Type B pancreatic cell (in vitro differentiated cells): ENCODE results near the gene KCNT1. TPM values are rescaled to one million over a fixed set of nuclear protein-coding genes. Genes with fewer than 3 reads are reported as not detected.
A peak's percentile ranks its signal among the peaks of the same experiment; 100 is the strongest.

ENCODE experiments used
- DNase-seq: peaks from one replicate; pipeline ENCODE4 v3.0.0; 2021; ENCODE audit warnings: mixed read lengths; ENCODE audit not compliant: unreplicated experiment; ENCODE audit errors: extremely low spot score
- H3K27ac Mint-ChIP-seq: 2 replicates; pipeline ENCODE4 v1.8.0; 2021; ENCODE audit warnings: mild to moderate bottlenecking, mixed read lengths
- H3K27me3 Mint-ChIP-seq: 2 replicates; pipeline ENCODE4 v1.8.0; 2021; ENCODE audit warnings: mixed read lengths
- H3K36me3 Mint-ChIP-seq: 2 replicates; pipeline ENCODE4 v1.8.0; 2021; ENCODE audit warnings: mixed read lengths
- H3K4me1 Mint-ChIP-seq: one replicate; pipeline ENCODE4 v1.8.0; 2021; ENCODE audit warnings: mixed read lengths; ENCODE audit not compliant: unreplicated experiment
- H3K4me3 Mint-ChIP-seq: 2 replicates; pipeline ENCODE4 v1.8.0; 2021; ENCODE audit warnings: mild to moderate bottlenecking, mixed read lengths
- H3K9me3 Mint-ChIP-seq: 2 replicates; pipeline ENCODE4 v1.8.0; 2021; ENCODE audit warnings: mixed read lengths
- total RNA-seq: library from RNA; stranded (reverse); gene quantifications from 2 replicates; pipeline ENCODE4 v1.2.1, GENCODE V29; 2021; ENCODE audit warnings: low replicate concordance
- TF ChIP-seq, protein P1 (sequence below): fragments of 200-600 bp; sonication (generic); conservative IDR thresholded peaks from 2 replicates; pipeline ENCODE4 v1.5.0; 2021; ENCODE audit warnings: antibody characterized with exemption, mild to moderate bottlenecking

KCNT1 gene
- total RNA-seq, 1 donor from 2014 or later = not detected

DNA sequence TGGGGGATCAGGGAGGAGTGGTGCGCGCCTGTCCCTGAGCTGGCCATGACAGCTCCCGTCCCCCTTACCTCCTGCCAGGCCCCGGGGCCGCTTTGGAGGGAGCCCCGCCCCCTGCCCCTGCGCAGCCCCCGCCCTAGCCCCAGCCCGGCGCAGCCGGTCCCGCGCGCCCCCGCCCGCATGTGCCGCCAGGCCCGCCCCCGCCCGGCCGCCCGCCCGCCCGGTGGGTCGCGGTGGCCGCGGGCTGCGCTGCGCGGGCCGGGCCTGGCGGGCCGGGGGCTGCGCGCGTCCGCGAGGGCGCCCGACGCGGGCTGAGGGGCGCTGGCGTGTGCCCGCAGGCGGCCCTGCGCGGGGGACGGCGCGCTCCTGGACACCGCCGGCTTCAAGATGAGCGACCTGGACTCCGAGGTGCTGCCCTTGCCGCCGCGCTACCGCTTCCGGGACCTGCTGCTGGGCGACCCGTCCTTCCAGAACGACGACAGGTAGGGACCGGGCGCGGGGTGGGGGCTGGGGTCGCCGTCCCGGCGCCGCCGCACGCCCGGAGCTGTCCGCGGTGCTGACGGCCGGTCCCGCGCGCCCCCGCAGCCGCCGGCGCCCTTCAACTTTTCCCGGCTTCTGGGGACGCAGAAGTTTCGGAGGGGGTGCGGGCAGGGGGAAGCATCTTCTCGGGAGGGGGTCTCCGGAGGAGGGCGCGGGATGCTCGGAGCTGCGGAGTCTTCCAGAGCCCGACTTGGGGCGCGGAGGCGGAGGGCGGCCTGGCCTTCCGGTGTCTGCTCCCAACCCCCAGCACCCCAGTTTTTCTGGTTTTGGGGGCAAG, 12.5 kb downstream of the KCNT1 start:
- TF ChIP-seq, protein P1, sequence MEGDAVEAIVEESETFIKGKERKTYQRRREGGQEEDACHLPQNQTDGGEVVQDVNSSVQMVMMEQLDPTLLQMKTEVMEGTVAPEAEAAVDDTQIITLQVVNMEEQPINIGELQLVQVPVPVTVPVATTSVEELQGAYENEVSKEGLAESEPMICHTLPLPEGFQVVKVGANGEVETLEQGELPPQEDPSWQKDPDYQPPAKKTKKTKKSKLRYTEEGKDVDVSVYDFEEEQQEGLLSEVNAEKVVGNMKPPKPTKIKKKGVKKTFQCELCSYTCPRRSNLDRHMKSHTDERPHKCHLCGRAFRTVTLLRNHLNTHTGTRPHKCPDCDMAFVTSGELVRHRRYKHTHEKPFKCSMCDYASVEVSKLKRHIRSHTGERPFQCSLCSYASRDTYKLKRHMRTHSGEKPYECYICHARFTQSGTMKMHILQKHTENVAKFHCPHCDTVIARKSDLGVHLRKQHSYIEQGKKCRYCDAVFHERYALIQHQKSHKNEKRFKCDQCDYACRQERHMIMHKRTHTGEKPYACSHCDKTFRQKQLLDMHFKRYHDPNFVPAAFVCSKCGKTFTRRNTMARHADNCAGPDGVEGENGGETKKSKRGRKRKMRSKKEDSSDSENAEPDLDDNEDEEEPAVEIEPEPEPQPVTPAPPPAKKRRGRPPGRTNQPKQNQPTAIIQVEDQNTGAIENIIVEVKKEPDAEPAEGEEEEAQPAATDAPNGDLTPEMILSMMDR = no peak
- no peak overlapping the region for H3K4me3 Mint-ChIP-seq
- DNase-seq = no peak
- no peaks in the 10 kb centered on the region for H3K9me3 Mint-ChIP-seq
- no peaks in the 10 kb centered on the region for H3K4me1 Mint-ChIP-seq
- no peak overlapping the region for H3K27ac Mint-ChIP-seq
- peaks cover 71% of the 10 kb centered on the region for H3K27me3 Mint-ChIP-seq
- H3K36me3 Mint-ChIP-seq = no peaks in the 10 kb centered on the region

DNA sequence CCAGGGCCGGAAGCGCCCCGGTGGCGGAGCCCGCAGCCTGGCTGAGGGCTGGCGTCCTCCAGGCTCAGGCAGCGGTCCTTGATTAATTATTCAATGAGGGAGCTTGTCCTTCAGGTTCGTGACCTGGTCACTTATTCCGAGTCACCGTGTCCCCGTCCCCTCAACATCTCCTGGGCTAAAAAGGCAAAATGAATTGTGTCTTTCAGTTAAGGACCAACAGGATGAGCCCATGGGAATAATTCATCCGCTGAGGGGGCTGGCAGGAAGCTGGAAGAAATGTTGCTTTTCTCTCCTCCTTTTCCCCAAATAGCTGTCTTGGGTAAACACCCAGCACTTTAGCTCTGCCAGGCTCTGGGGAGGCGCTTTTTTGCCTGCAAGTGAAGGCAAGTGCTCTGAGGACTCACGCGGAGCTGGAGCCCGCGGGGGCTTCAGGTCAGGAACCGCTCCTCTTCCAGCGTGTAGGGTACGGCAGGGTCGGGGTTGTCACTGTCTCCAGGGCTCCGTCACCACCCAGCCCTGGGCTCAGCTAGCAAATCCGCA, 13.1 kb downstream of the KCNT1 start:
- Mint-ChIP-seq H3K27ac (no peak overlapping the region), H3K4me3 (peak overlapping the region; percentile 49), H3K27me3 (peaks cover 64% of the 10 kb centered on the region), H3K4me1 (no peaks in the 10 kb centered on the region), H3K9me3 (no peaks in the 10 kb centered on the region), H3K36me3 (no peaks in the 10 kb centered on the region)
- TF ChIP-seq, protein P1 = no peak
- DNase-seq = no peak

DNA sequence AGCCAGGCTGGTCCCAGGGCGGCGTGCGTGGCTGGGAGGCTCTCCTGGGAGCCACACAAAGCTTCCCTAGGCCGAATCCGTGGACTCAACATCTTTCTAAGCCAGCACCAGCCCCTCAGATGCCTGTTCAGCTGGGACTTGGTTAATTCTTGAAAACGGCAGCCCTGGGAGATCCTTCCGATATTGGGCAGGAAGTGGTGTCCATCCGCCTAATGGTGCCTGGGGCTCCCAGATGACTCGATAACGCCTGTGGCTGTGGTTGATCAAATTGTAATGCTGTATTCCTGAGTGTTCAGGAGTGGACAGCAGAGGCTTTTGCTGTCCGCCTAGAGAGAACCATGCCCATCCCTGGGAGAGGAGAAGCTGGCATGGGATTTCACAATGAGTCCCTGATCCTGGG, 14.1 kb downstream of the KCNT1 start:
- no peak for DNase-seq
- TF ChIP-seq, protein P1 = no peak
- peaks cover 55% of the 10 kb centered on the region for H3K27me3 Mint-ChIP-seq
- no peaks in the 10 kb centered on the region for H3K4me1 Mint-ChIP-seq
- H3K4me3 Mint-ChIP-seq = no peak overlapping the region
- H3K9me3 Mint-ChIP-seq = no peaks in the 10 kb centered on the region
- no peak overlapping the region for H3K27ac Mint-ChIP-seq
- no peaks in the 10 kb centered on the region for H3K36me3 Mint-ChIP-seq

DNA sequence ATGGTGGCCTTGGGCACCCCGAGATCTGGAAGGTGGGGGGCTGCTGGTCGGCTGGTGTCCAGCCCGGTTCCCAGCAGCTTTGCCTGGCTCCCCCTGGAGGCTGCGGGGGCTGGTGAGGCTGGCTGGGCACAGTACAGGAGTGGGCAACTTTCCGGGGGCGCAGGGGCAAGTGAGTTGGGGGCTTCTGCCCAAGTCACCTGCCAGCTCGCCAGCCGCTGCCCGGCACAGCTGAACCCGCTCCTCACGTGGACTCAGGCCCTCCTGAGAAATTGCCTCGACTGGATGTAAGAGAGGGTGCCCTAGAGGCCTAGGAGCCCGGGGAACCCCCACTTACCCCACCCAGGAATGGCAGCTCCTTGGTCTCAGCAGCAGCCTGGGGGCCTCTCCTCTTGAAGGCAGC, 15.4 kb downstream of the KCNT1 start:
- TF ChIP-seq, protein P1 = no peak
- Mint-ChIP-seq H3K4me1 (no peaks in the 10 kb centered on the region), H3K4me3 (no peak overlapping the region), H3K9me3 (no peaks in the 10 kb centered on the region), H3K27me3 (peaks cover 46% of the 10 kb centered on the region), H3K27ac (no peak overlapping the region), H3K36me3 (no peaks in the 10 kb centered on the region)
- no peak for DNase-seq

DNA sequence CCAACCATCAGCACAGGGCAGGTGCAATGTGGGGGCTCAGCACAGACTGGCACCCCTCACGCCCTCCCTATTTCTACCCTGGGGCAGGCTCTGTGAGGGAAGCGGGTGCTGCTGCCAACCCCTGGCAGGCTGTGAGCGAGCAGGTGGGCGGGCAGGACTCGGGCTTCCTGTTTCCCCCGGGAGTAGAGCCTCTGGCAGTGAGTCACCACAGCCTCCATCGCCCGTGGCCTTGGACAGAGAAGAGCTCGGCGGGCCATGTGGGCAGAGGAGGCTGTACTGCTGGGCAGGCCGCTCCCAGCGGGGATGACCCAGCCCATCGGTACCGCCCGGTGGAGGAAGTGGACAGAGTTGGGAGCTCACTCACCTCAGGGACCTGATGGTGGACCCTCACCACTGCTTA, 16.6 kb downstream of the KCNT1 start:
- peaks cover 38% of the 10 kb centered on the region for H3K27me3 Mint-ChIP-seq
- H3K36me3 Mint-ChIP-seq = no peaks in the 10 kb centered on the region
- H3K4me3 Mint-ChIP-seq = no peak overlapping the region
- TF ChIP-seq, protein P1 = no peak
- no peak for DNase-seq
- no peaks in the 10 kb centered on the region for H3K9me3 Mint-ChIP-seq
- no peaks in the 10 kb centered on the region for H3K4me1 Mint-ChIP-seq
- H3K27ac Mint-ChIP-seq = no peak overlapping the region
